HepG2 (cell line): Measurements from ENCODE around the gene DDIT4. TPM values are rescaled to one million over a fixed set of nuclear protein-coding genes. Genes with fewer than 3 reads are reported as not detected.

ENCODE experiments used
- GPN1 ChIP-seq: sonication (generic); formaldehyde crosslinking; IDR thresholded peaks from 2 replicates; pipeline ENCODE4 v1.5.1; 2020; ENCODE audit warnings: missing genetic modification reagents, borderline replicate concordance
- NCOR1 ChIP-seq: fragments of 200-600 bp; sonication (generic); IDR thresholded peaks from 2 replicates; pipeline ENCODE4 v1.7.0; 2017; ENCODE audit warnings: antibody characterized with exemption, low read length, borderline replicate concordance
- SYNCRIP ChIP-seq: fragments of 200-400 bp; formaldehyde crosslinking; IDR thresholded peaks from 2 replicates; pipeline ENCODE4 v1.6.1; 2018; ENCODE audit warnings: mild to moderate bottlenecking, low read depth, low read length; ENCODE audit not compliant: insufficient read depth
- ZC3H13 ChIP-seq: sonication (generic); formaldehyde crosslinking; IDR thresholded peaks from 2 replicates; pipeline ENCODE4 v1.8.1; 2023; ENCODE audit warnings: mild to moderate bottlenecking, missing genetic modification reagents, moderate library complexity
- ZNF318 ChIP-seq: sonication (generic); formaldehyde crosslinking; IDR thresholded peaks from 2 replicates; pipeline ENCODE4 v1.4.0; 2020; ENCODE audit warnings: mild to moderate bottlenecking, missing genetic modification reagents
- ZNF556 ChIP-seq: sonication (generic); formaldehyde crosslinking; IDR thresholded peaks from 2 replicates; pipeline ENCODE4 v1.4.0; 2020; ENCODE audit warnings: mild to moderate bottlenecking, missing genetic modification reagents, borderline replicate concordance
- ZNF558 ChIP-seq: sonication (generic); formaldehyde crosslinking; IDR thresholded peaks from 2 replicates; pipeline ENCODE4 v1.9.0; 2022; ENCODE audit warnings: mild to moderate bottlenecking, missing genetic modification reagents, borderline replicate concordance
- polyA plus RNA-seq, 8 experiments: library from polyadenylated mRNA; depleted of rRNA in 3 of 8; stranded (reverse) in 7 of 8; unstranded in 1 of 8; fragments of >200 nt; fragmentation: Illumina TruSeq in 4 of 8; extraction: Trizol in 4 of 8; gene quantifications; 2 replicates each; pipeline versions ENCODE4 v1.2.1 to v1.2.3, GENCODE V29; 2011 to 2016; ENCODE audit warnings: low read depth in 4 of 8, missing spikeins in 1 of 8, mixed read lengths in 1 of 8; ENCODE audit not compliant: insufficient read depth in 1 of 8
- total RNA-seq, 5 experiments: library from RNA; depleted of rRNA; stranded (reverse); fragments of >200 nt; fragmentation: Illumina TruSeq; extraction: Trizol; gene quantifications; 2 replicates each; pipeline ENCODE4 v1.2.3, GENCODE V29; 2016; ENCODE audit warnings: low read depth in 1 of 5
- TF ChIP-seq, protein P1 (sequence below): sonication (generic); formaldehyde crosslinking; IDR thresholded peaks from 2 replicates; pipeline ENCODE4 v1.8.0; 2022; ENCODE audit warnings: mild to moderate bottlenecking, missing genetic modification reagents; ENCODE audit not compliant: insufficient replicate concordance

Gene DDIT4
- total and polyA plus RNA-seq, 2 of the 13 experiments (the other 11 are each of a cell fraction or from before 2014, with no cell fraction given): 35.6 to 40.7 TPM

DNA sequence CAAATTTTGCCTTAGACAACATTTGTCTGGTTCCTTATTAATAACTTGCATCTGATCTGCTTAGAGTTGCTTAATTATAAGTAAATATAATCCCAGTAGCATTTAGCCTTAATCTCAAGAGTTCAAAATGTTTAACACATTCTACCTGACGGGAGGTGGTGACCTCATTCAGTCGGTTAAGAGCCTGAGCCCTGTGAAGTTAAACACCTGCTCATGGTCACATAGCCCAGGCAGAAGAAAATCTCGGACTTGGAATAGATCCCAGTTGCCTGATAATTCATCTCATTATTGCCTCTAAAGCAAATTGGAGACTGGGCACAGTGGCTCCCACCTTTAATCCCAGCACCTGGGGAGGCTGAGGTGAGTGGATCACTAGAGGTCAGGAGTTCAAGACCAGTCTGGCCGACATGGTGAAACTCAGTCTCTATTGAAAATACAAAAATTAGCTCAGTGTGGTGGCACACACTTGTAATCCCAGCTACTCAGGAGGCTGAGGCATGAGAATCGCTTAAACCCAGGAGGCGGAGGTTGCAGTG lies 39.1 kb upstream of the DDIT4 start (continued):
- TF ChIP-seq ZNF318 (CRISPR knock-in tag) (no peak), NCOR1 (no peak), ZC3H13 (no peak), SYNCRIP (no peak), GPN1 (CRISPR knock-in tag) (no peak), ZNF556 (CRISPR knock-in tag) (no peak), ZNF558 (CRISPR knock-in tag) (no peak)
- TF ChIP-seq, protein P1, sequence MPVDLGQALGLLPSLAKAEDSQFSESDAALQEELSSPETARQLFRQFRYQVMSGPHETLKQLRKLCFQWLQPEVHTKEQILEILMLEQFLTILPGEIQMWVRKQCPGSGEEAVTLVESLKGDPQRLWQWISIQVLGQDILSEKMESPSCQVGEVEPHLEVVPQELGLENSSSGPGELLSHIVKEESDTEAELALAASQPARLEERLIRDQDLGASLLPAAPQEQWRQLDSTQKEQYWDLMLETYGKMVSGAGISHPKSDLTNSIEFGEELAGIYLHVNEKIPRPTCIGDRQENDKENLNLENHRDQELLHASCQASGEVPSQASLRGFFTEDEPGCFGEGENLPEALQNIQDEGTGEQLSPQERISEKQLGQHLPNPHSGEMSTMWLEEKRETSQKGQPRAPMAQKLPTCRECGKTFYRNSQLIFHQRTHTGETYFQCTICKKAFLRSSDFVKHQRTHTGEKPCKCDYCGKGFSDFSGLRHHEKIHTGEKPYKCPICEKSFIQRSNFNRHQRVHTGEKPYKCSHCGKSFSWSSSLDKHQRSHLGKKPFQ (CRISPR knock-in tag): no peak
